ENCODE data around the gene HEATR1. TPM values are rescaled to one million over a fixed set of nuclear protein-coding genes. Genes with fewer than 3 reads are reported as not detected.

The HEATR1 gene
- total and polyA plus RNA-seq, 4 donors = 4.2 to 37.5 (median 19.6) TPM

DNA sequence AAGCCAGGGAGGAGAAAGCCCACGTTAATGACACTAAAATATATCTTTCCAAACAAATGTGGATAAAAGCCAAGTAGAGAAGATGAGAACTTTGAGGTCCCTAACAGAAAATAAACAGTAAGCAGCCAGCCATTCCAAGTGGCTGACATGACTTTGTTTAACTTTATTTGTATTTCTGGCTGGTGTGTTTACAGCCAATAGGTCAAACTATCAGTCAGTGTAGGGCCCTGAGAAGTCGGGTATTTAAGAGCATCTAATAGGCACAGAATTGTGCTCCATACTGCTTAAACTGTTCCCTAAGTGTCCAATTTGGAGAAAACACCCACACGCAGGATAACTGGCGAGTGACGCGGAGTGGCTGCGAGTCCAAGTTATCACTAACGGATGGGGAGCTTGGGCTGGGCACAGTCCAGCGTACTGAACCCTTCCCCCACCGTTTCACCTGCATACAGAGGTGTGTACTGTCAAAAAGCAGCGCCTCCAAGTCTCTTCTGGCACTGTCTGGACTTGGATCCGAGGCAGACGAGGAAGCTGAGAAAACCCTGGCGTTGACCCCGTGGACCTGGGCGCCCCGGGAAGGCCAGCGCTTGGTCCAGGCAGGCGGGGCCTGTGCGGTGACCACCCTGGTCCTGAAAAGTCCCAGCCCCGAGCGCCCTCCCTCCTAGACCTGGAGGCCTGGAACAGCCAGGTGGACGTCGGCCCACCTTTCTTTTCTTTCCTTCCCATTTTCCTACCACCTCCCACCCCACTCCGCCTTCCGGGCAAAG is 81.2 kb downstream of the HEATR1 start:
- DNase-seq (peak in 2 of 3 donors; percentile 41 to 50), ATAC-seq (ENCODE audit: insufficient read depth, low FRiP score) (peak; percentile 12)
- H3K4me1 ChIP-seq (ENCODE audit: control insufficient read depth in 5 of 5, insufficient read depth in 5 of 5, low read length in 5 of 5) = peaks cover 0 to 17% (median 5%) of the 10 kb centered on the region in 5 donors
- TF ChIP-seq, protein P1, sequence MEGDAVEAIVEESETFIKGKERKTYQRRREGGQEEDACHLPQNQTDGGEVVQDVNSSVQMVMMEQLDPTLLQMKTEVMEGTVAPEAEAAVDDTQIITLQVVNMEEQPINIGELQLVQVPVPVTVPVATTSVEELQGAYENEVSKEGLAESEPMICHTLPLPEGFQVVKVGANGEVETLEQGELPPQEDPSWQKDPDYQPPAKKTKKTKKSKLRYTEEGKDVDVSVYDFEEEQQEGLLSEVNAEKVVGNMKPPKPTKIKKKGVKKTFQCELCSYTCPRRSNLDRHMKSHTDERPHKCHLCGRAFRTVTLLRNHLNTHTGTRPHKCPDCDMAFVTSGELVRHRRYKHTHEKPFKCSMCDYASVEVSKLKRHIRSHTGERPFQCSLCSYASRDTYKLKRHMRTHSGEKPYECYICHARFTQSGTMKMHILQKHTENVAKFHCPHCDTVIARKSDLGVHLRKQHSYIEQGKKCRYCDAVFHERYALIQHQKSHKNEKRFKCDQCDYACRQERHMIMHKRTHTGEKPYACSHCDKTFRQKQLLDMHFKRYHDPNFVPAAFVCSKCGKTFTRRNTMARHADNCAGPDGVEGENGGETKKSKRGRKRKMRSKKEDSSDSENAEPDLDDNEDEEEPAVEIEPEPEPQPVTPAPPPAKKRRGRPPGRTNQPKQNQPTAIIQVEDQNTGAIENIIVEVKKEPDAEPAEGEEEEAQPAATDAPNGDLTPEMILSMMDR (IDR thresholded peaks at IDR 0.05; ENCODE audit: control extremely low read depth, extremely low read depth) = no peak
- H3K9ac ChIP-seq (ENCODE audit: insufficient read depth in 1 of 2, low read length in 2 of 2) = peak overlapping the region; percentile 71 to 85
- H3K4me3 ChIP-seq = peak overlapping the region; percentile 79
- H3K36me3 ChIP-seq (ENCODE audit: control insufficient read depth in 4 of 4, insufficient read depth in 4 of 4, low read length in 4 of 4) = peaks cover 0 to 11% (median 3%) of the 10 kb centered on the region in 4 donors
- H3K9me3 ChIP-seq (ENCODE audit: control insufficient read depth in 4 of 4, insufficient read depth in 3 of 4, low read length in 3 of 4) = no peaks in the 10 kb centered on the region
- H3K27me3 ChIP-seq (ENCODE audit: control insufficient read depth in 3 of 3, insufficient read depth in 3 of 3, low read length in 2 of 3) = no peaks in the 10 kb centered on the region
- peak overlapping the region; percentile 96 to 98 for H3K27ac ChIP-seq (ENCODE audit: low read depth in 1 of 2, low read length in 1 of 2)
- WGBS, 2 donors = 16 to 28% methylated on average over 26 of the region's 26 CpGs

DNA sequence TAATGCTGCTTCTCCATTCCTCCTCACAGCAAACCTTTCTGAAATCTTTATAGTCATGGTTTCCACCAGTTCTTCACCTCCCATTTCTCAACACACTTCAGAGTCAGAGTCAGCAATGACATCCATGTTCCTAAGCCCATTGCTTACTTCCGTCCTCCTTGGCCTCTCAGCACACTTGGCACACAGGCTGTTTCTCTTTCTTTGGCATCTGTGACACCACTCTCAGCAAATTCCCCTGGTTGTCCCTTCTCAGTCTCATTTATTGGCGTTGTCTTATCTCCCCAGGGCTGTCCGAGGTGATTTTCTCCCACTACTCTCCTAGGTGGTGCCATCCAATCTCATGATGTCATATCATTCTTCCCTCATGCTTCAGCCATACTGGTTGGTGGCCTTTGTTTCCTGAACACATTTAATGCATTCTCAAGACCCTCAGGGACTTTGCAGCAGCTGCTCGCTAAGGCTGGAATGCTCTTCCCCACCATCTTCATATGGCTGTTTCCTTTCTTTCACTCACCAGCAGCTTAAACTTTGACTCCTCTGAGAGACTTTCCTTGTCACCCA is 83.8 kb downstream of the HEATR1 start:
- TF ChIP-seq, protein P1 (IDR thresholded peaks at IDR 0.05; ENCODE audit: control extremely low read depth, extremely low read depth) = no peak
- Histone ChIP-seq H3K9ac (ENCODE audit: insufficient read depth in 1 of 2, low read length in 2 of 2) (no peak overlapping the region), H3K27ac (ENCODE audit: low read depth in 1 of 2, low read length in 1 of 2) (peak overlapping the region; percentile 40 to 61), H3K9me3 (ENCODE audit: control insufficient read depth in 4 of 4, insufficient read depth in 3 of 4, low read length in 3 of 4) (no peaks in the 10 kb centered on the region), H3K27me3 (ENCODE audit: control insufficient read depth in 3 of 3, insufficient read depth in 3 of 3, low read length in 2 of 3) (no peaks in the 10 kb centered on the region), H3K4me3 (no peak overlapping the region), H3K4me1 (ENCODE audit: control insufficient read depth in 5 of 5, insufficient read depth in 5 of 5, low read length in 5 of 5) (peaks cover 3 to 26% (median 5%) of the 10 kb centered on the region in 5 donors), H3K36me3 (ENCODE audit: control insufficient read depth in 4 of 4, insufficient read depth in 4 of 4, low read length in 4 of 4) (no peaks in the 10 kb centered on the region)
- WGBS, 2 donors = 78 to 86% methylated on average over 4 of the region's 4 CpGs
- DNase-seq (no peak), ATAC-seq (ENCODE audit: insufficient read depth, low FRiP score) (no peak)

DNA sequence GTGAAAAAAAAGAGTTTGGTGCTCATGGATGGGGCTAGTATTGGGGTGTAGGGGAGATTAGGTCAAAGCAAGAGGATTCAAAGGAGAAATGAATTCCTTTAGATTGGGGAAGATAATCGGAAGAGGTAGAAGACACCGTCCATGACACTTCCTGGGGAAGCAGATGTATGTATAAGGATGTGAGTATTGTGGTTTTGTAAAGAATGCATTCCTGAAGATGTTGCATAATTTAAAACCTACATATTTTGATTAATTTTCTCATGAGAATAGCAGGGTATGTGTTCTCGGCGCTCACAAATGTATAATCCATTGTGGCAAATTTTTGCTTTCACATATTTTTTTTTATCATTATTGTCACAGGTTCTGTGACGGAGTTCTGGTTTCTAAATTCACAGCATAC is 86.0 kb downstream of the HEATR1 start:
- no peaks in the 10 kb centered on the region for H3K9me3 ChIP-seq (ENCODE audit: control insufficient read depth in 4 of 4, insufficient read depth in 3 of 4, low read length in 3 of 4)
- no peak for ATAC-seq (ENCODE audit: insufficient read depth, low FRiP score)
- no peaks in the 10 kb centered on the region for H3K36me3 ChIP-seq (ENCODE audit: control insufficient read depth in 4 of 4, insufficient read depth in 4 of 4, low read length in 4 of 4)
- 32 to 62% methylated on average over 5 of the region's 5 CpGs for WGBS, 2 donors
- H3K9ac ChIP-seq (ENCODE audit: insufficient read depth in 1 of 2, low read length in 2 of 2) = no peak overlapping the region
- no peaks in the 10 kb centered on the region for H3K27me3 ChIP-seq (ENCODE audit: control insufficient read depth in 3 of 3, insufficient read depth in 3 of 3, low read length in 2 of 3)
- TF ChIP-seq, protein P1 (IDR thresholded peaks at IDR 0.05; ENCODE audit: control extremely low read depth, extremely low read depth) = no peak
- no peak for DNase-seq
- H3K4me3 ChIP-seq = no peak overlapping the region
- H3K4me1 ChIP-seq (ENCODE audit: control insufficient read depth in 5 of 5, insufficient read depth in 5 of 5, low read length in 5 of 5) = peaks cover 3 to 22% (median 5%) of the 10 kb centered on the region in 5 donors
- no peak overlapping the region for H3K27ac ChIP-seq (ENCODE audit: low read depth in 1 of 2, low read length in 1 of 2)
